OCI-LY3 (cell line): ENCODE data around the gene GON7.
A peak's percentile ranks its signal among the peaks of the same experiment; 100 is the strongest.

Source experiments
- CTCF ChIP-seq: fragments of 200-600, 300-600 bp; sonication (generic); IDR thresholded peaks from 2 replicates; pipeline ENCODE4 v1.5.1; 2014; ENCODE audit warnings: antibody characterized with exemption, low read length, low read depth
- EZH2phosphoT487 ChIP-seq: fragments of 200-600 bp; shearing (Covaris generic); IDR thresholded peaks from 2 replicates; pipeline ENCODE4 v1.6.1; 2018; ENCODE audit warnings: antibody characterized with exemption, mixed run types, low read depth

DNA sequence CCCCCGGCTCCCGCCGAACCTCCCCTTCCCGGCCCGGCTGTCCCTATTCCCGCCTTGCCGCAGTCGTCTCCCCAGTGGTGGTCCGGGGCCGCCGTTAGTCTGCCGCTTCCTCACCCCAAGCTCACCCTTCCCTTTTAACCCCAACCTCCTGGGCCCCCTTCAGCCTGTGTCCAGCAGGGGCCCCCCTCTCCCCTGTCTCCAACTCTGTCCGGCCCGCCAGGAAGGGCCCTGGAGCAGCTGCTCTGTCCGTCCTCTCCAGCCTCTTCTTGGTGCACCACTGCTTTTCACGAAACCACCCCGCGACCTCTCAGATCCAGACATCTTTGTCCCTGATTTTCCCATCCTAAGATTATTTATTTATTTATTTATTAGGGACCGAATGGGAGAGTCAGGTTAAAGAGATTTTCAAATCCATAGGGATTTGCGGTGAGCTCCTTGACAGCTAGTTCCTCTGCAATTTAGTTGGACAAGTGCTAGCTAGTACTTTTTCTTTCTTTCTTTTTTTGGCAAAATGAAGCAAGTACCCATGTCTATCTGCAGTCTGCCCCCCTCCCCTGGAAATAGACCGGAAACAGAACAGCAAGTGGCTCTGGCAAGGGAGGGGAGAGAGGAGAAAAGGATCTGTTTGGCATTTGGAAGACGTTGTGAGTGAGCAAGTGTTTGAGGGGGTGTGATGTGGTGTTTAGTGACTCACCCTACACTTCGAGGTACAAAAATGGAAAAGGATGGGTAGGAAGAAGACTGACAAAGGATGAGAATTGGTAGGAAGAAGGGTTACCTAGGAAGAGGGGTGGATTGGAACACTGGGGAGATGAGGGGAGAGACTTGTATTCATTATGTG, 823 bp upstream of the GON7 start:
- TF ChIP-seq CTCF (peak; percentile 59), EZH2phosphoT487 (no peak)
